Skeletal muscle tissue (tissue), 5 donors: Measurements from ENCODE around the gene CD46. TPM values are rescaled to one million over a fixed set of nuclear protein-coding genes. Genes with fewer than 3 reads are reported as not detected.

ENCODE experiments used
- H3K27ac ChIP-seq: one replicate; pipeline ENCODE4 v1.7.0; 2013; ENCODE audit warnings: mild to moderate bottlenecking, low read depth, low read length, inconsistent platforms
- H3K27me3 ChIP-seq, 3 donors: one replicate each; pipeline ENCODE4 v1.7.0; 2013; ENCODE audit warnings: low read length in 3 of 3; ENCODE audit not compliant: control insufficient read depth in 3 of 3, insufficient read depth in 3 of 3
- H3K36me3 ChIP-seq, 3 donors: one replicate each; pipeline ENCODE4 v1.7.0; 2013; ENCODE audit warnings: low read length in 3 of 3; ENCODE audit not compliant: control insufficient read depth in 3 of 3, insufficient read depth in 3 of 3
- H3K4me1 ChIP-seq, 3 donors: one replicate each; pipeline ENCODE4 v1.7.0; 2013; ENCODE audit warnings: low read length in 3 of 3, mild to moderate bottlenecking in 3 of 3; ENCODE audit not compliant: control insufficient read depth in 3 of 3, insufficient read depth in 3 of 3
- H3K4me3 ChIP-seq, 3 donors: one replicate each; pipeline ENCODE4 v1.7.0; 2013; ENCODE audit warnings: low read length in 3 of 3
- H3K9ac ChIP-seq, 3 donors: one replicate each; pipeline ENCODE4 v1.7.0; 2013; ENCODE audit warnings: low read length in 3 of 3, mild to moderate bottlenecking in 3 of 3, moderate library complexity in 2 of 3, low read depth in 1 of 3
- H3K9me3 ChIP-seq, 3 donors: one replicate each; pipeline ENCODE4 v1.7.0; 2013; ENCODE audit warnings: low read length in 3 of 3; ENCODE audit not compliant: control insufficient read depth in 3 of 3
- small RNA-seq: library from RNA; depleted of rRNA; stranded (forward); fragments of <200 nt; gene quantifications from one replicate; pipeline ENCODE3, GENCODE V24; 2014
- total RNA-seq: library from RNA; depleted of rRNA; stranded (reverse); fragments of >200 nt; gene quantifications from one replicate; pipeline ENCODE4 v1.2.3, GENCODE V29; 2014
- donor health status: Osteomylitis.

The CD46 gene
- total RNA-seq, 1 donor from 2014 or later: 53.8 TPM

DNA sequence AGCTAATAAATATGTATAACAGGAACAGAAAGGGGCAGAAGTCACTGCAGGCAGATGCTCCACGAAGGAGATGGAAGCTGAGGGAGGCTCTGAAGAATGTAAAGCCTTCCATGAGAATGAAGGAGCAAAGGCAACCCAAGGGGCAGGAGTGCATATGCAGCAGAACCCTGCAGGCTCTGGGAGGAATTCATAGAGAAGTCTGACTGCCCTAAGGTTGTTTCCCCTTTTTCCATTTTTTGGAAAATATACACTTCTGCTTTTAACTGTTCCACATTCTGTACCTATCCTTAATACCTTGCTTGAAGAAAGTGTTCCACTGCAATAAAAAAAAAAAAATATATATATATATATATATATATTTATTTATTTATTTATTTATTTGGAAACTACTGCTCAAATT, 89.4 kb downstream of the CD46 start:
- H3K4me1 ChIP-seq: peaks cover 31 to 78% (median 73%) of the 10 kb centered on the region in 3 donors
- no peaks in the 10 kb centered on the region for H3K27me3 ChIP-seq
- no peaks in the 10 kb centered on the region for H3K9me3 ChIP-seq
- no peak overlapping the region for H3K4me3 ChIP-seq
- H3K27ac ChIP-seq: no peak overlapping the region
- H3K36me3 ChIP-seq: peaks cover 0 to 2% (median 0%) of the 10 kb centered on the region in 3 donors
- H3K9ac ChIP-seq: no peak overlapping the region

DNA sequence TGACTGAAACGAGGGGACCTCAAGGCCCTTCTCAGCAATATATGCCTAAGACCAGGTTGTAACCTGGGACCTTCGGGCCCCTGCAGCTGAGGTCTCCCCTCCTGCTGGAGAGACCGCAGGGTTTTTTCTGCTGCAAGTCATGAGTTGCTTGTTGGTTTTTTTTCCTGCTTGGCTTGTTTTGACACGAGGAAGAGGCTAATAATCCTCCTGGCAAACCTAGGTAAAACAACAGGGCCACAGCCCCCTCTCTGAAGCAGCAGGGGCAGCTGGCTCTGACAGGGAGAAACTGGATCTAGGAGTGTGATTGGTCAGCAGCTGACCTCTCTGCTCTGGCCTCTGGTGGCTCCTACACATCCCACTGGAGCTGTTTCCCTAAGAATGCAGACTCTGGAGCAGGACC, 90.0 kb downstream of the CD46 start:
- H3K27ac ChIP-seq: no peak overlapping the region

DNA sequence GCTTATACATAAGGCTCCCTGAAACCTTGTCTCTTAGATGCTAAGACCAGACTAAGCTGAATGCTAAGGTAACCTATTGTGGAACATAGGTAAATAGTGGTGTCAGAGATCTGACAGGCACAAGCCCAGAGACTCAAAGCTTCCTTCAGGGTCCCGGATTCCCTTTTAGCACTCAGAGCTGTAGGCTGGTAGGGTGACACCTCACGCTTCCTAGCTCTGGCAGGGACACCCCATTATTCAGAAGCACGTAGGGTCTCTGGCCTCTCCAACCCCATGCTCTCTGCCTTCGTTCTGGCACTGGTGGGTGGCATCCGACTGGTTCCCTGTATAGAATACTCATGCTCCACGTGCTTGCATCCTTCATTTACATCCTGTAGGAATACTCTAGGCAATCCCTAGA, 90.7 kb downstream of the CD46 start:
- Histone ChIP-seq H3K36me3 (peaks cover 0 to 2% (median 0%) of the 10 kb centered on the region in 3 donors), H3K9ac (no peak overlapping the region), H3K4me3 (no peak overlapping the region), H3K9me3 (no peaks in the 10 kb centered on the region), H3K4me1 (peaks cover 31 to 70% (median 63%) of the 10 kb centered on the region in 3 donors), H3K27ac (no peak overlapping the region), H3K27me3 (no peaks in the 10 kb centered on the region)

More for the DNA sequence above, 90.0 kb downstream of the CD46 start:
- H3K4me1 ChIP-seq: peaks cover 31 to 75% (median 68%) of the 10 kb centered on the region in 3 donors
- no peak overlapping the region for H3K4me3 ChIP-seq
- no peaks in the 10 kb centered on the region for H3K27me3 ChIP-seq
- H3K36me3 ChIP-seq: peaks cover 0 to 2% (median 0%) of the 10 kb centered on the region in 3 donors
- no peaks in the 10 kb centered on the region for H3K9me3 ChIP-seq
- H3K9ac ChIP-seq: no peak overlapping the region

DNA sequence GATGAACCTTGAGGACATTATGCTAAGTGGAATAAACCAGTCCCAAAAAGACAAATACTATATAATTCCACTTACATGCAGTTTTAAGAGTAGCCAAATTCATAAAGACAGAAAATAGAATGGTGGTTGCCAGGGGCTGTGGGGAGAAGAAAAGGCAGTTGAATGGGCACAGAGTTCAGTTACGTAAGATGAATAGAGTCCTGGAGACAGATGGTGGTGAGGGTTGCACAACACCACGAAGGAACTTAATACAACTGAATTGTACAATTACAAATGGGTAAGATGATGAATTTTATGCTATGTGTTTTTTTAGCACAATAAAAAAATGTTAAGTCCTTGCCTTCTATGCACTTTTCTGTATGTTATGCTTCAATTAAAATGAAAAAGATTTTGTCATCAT, 92.5 kb downstream of the CD46 start:
- Histone ChIP-seq H3K9me3 (no peaks in the 10 kb centered on the region), H3K9ac (no peak overlapping the region), H3K36me3 (peaks cover 0 to 2% (median 0%) of the 10 kb centered on the region in 3 donors), H3K4me3 (no peak overlapping the region), H3K4me1 (peaks cover 38 to 66% (median 59%) of the 10 kb centered on the region in 3 donors), H3K27ac (no peak overlapping the region), H3K27me3 (no peaks in the 10 kb centered on the region)

Small RNAs within 50 kb of the gene (small RNA-seq; reads per million reads assigned to genes)
- gene RNA5SP534: not detected

Other genes with a start within 250 kb of the CD46 start
- gene CR1L, start 106.9 kb upstream of the CD46 start, total RNA-seq: 2.6 TPM
- gene CD34, start 159.1 kb downstream of the CD46 start, total RNA-seq: 20.9 TPM